DMS153 (cell line): ENCODE measurements around the gene MSANTD7.

Source experiments
- DNase-seq: peaks from one replicate; lab custom pipeline; 2025; lab: John Stamatoyannopoulos, UW

Gene MSANTD7

GRCh38 chr10:14880229-14880628, 42.1 kb downstream of the MSANTD7 start:
- DNase-seq = no peak

- no peak for DNase-seq
These were observed 46.0 kb downstream of the MSANTD7 start for GRCh38 chr10:14884082-14884481.
